ENCODE data around the gene CXCL12.

Gene CXCL12

GRCh38 chr10:44355630-44356029, 29.3 kb downstream of the CXCL12 start:
- no peaks in the 10 kb centered on the region for H3K4me1 ChIP-seq (ENCODE audit: control insufficient read depth, insufficient read depth, low read length)
- no peak overlapping the region for H3K9ac ChIP-seq (ENCODE audit: low read depth, low read length)
- H3K4me3 ChIP-seq (ENCODE audit: low read length): no peak overlapping the region
- H3K4me2 ChIP-seq (ENCODE audit: low read length): no peak overlapping the region
- no peaks in the 10 kb centered on the region for H3K36me3 ChIP-seq (ENCODE audit: insufficient read depth, low read length)
- H3K27me3 ChIP-seq (ENCODE audit: control insufficient read depth, insufficient read depth, low read length): peaks cover 37% of the 10 kb centered on the region
- no peaks in the 10 kb centered on the region for H3K9me3 ChIP-seq (replicated peaks; ENCODE audit: low read length)

GRCh38 chr10:44354771-44355170, 30.1 kb downstream of the CXCL12 start:
- no peaks in the 10 kb centered on the region for H3K36me3 ChIP-seq (ENCODE audit: insufficient read depth, low read length)
- peaks cover 31% of the 10 kb centered on the region for H3K27me3 ChIP-seq (ENCODE audit: control insufficient read depth, insufficient read depth, low read length)
- no peaks in the 10 kb centered on the region for H3K4me1 ChIP-seq (ENCODE audit: control insufficient read depth, insufficient read depth, low read length)
- no peaks in the 10 kb centered on the region for H3K9me3 ChIP-seq (replicated peaks; ENCODE audit: low read length)
- no peak overlapping the region for H3K9ac ChIP-seq (ENCODE audit: low read depth, low read length)
- H3K4me3 ChIP-seq (ENCODE audit: low read length): no peak overlapping the region
- no peak overlapping the region for H3K4me2 ChIP-seq (ENCODE audit: low read length)

- no peaks in the 10 kb centered on the region for H3K36me3 ChIP-seq (ENCODE audit: insufficient read depth, low read length)
- no peaks in the 10 kb centered on the region for H3K4me1 ChIP-seq (ENCODE audit: control insufficient read depth, insufficient read depth, low read length)
- peaks cover 28% of the 10 kb centered on the region for H3K27me3 ChIP-seq (ENCODE audit: control insufficient read depth, insufficient read depth, low read length)
- no peak overlapping the region for H3K4me3 ChIP-seq (ENCODE audit: low read length)
- H3K9me3 ChIP-seq (replicated peaks; ENCODE audit: low read length): no peaks in the 10 kb centered on the region
- H3K9ac ChIP-seq (ENCODE audit: low read depth, low read length): no peak overlapping the region
- no peak overlapping the region for H3K4me2 ChIP-seq (ENCODE audit: low read length)
Measured at GRCh38 chr10:44353721-44354120, 31.2 kb downstream of the CXCL12 start.

GRCh38 chr10:44353128-44353390, 31.8 kb downstream of the CXCL12 start:
- no peaks in the 10 kb centered on the region for H3K9me3 ChIP-seq (replicated peaks; ENCODE audit: low read length)
- no peak overlapping the region for H3K9ac ChIP-seq (ENCODE audit: low read depth, low read length)
- H3K4me1 ChIP-seq (ENCODE audit: control insufficient read depth, insufficient read depth, low read length): no peaks in the 10 kb centered on the region
- no peaks in the 10 kb centered on the region for H3K36me3 ChIP-seq (ENCODE audit: insufficient read depth, low read length)
- H3K4me3 ChIP-seq (ENCODE audit: low read length): no peak overlapping the region
- H3K27me3 ChIP-seq (ENCODE audit: control insufficient read depth, insufficient read depth, low read length): peaks cover 24% of the 10 kb centered on the region
- no peak overlapping the region for H3K4me2 ChIP-seq (ENCODE audit: low read length)

- Histone ChIP-seq H3K9me3 (replicated peaks; ENCODE audit: low read length) (no peaks in the 10 kb centered on the region), H3K27me3 (ENCODE audit: control insufficient read depth, insufficient read depth, low read length) (peaks cover 24% of the 10 kb centered on the region), H3K4me3 (ENCODE audit: low read length) (no peak overlapping the region), H3K4me2 (ENCODE audit: low read length) (no peak overlapping the region), H3K4me1 (ENCODE audit: control insufficient read depth, insufficient read depth, low read length) (no peaks in the 10 kb centered on the region), H3K9ac (ENCODE audit: low read depth, low read length) (no peak overlapping the region), H3K36me3 (ENCODE audit: insufficient read depth, low read length) (no peaks in the 10 kb centered on the region)
Measured at GRCh38 chr10:44352316-44353127, 32.4 kb downstream of the CXCL12 start.

- Histone ChIP-seq H3K4me3 (ENCODE audit: low read length) (no peak overlapping the region), H3K36me3 (ENCODE audit: insufficient read depth, low read length) (no peaks in the 10 kb centered on the region)
Measured at GRCh38 chr10:44348496-44348895, 36.4 kb downstream of the CXCL12 start.

GRCh38 chr10:44347609-44348400, 37.1 kb downstream of the CXCL12 start:
- H3K9me3 ChIP-seq (replicated peaks; ENCODE audit: low read length): no peaks in the 10 kb centered on the region
- H3K4me1 ChIP-seq (ENCODE audit: control insufficient read depth, insufficient read depth, low read length): no peaks in the 10 kb centered on the region
- H3K4me3 ChIP-seq (ENCODE audit: low read length): no peak overlapping the region
- H3K4me2 ChIP-seq (ENCODE audit: low read length): no peak overlapping the region
- peaks cover 17% of the 10 kb centered on the region for H3K27me3 ChIP-seq (ENCODE audit: control insufficient read depth, insufficient read depth, low read length)
- H3K9ac ChIP-seq (ENCODE audit: low read depth, low read length): no peak overlapping the region
- H3K36me3 ChIP-seq (ENCODE audit: insufficient read depth, low read length): no peaks in the 10 kb centered on the region

More at GRCh38 chr10:44348496-44348895, 36.4 kb downstream of the CXCL12 start:
- H3K27me3 ChIP-seq (ENCODE audit: control insufficient read depth, insufficient read depth, low read length): peaks cover 12% of the 10 kb centered on the region
- no peaks in the 10 kb centered on the region for H3K9me3 ChIP-seq (replicated peaks; ENCODE audit: low read length)
- no peak overlapping the region for H3K4me2 ChIP-seq (ENCODE audit: low read length)
- no peaks in the 10 kb centered on the region for H3K4me1 ChIP-seq (ENCODE audit: control insufficient read depth, insufficient read depth, low read length)
- no peak overlapping the region for H3K9ac ChIP-seq (ENCODE audit: low read depth, low read length)

- H3K9me3 ChIP-seq (replicated peaks; ENCODE audit: low read length): no peaks in the 10 kb centered on the region
- H3K4me3 ChIP-seq (ENCODE audit: low read length): no peak overlapping the region
- H3K9ac ChIP-seq (ENCODE audit: low read depth, low read length): no peak overlapping the region
- H3K4me2 ChIP-seq (ENCODE audit: low read length): no peak overlapping the region
- H3K27me3 ChIP-seq (ENCODE audit: control insufficient read depth, insufficient read depth, low read length): peaks cover 26% of the 10 kb centered on the region
- no peaks in the 10 kb centered on the region for H3K4me1 ChIP-seq (ENCODE audit: control insufficient read depth, insufficient read depth, low read length)
- H3K36me3 ChIP-seq (ENCODE audit: insufficient read depth, low read length): no peaks in the 10 kb centered on the region
Measured at GRCh38 chr10:44344727-44345126, 40.2 kb downstream of the CXCL12 start.

- no peak overlapping the region for H3K4me3 ChIP-seq (ENCODE audit: low read length)
- no peaks in the 10 kb centered on the region for H3K36me3 ChIP-seq (ENCODE audit: insufficient read depth, low read length)
- no peaks in the 10 kb centered on the region for H3K9me3 ChIP-seq (replicated peaks; ENCODE audit: low read length)
- peaks cover 26% of the 10 kb centered on the region for H3K27me3 ChIP-seq (ENCODE audit: control insufficient read depth, insufficient read depth, low read length)
- H3K9ac ChIP-seq (ENCODE audit: low read depth, low read length): no peak overlapping the region
- H3K4me1 ChIP-seq (ENCODE audit: control insufficient read depth, insufficient read depth, low read length): no peaks in the 10 kb centered on the region
- H3K4me2 ChIP-seq (ENCODE audit: low read length): no peak overlapping the region
Measured at GRCh38 chr10:44343843-44344242, 41.1 kb downstream of the CXCL12 start.

- Histone ChIP-seq H3K9ac (ENCODE audit: low read depth, low read length) (no peak overlapping the region), H3K9me3 (replicated peaks; ENCODE audit: low read length) (no peaks in the 10 kb centered on the region), H3K36me3 (ENCODE audit: insufficient read depth, low read length) (no peaks in the 10 kb centered on the region), H3K4me3 (ENCODE audit: low read length) (no peak overlapping the region), H3K4me2 (ENCODE audit: low read length) (no peak overlapping the region), H3K27me3 (ENCODE audit: control insufficient read depth, insufficient read depth, low read length) (peaks cover 26% of the 10 kb centered on the region), H3K4me1 (ENCODE audit: control insufficient read depth, insufficient read depth, low read length) (no peaks in the 10 kb centered on the region)
Measured at GRCh38 chr10:44341886-44342285, 43.0 kb downstream of the CXCL12 start.

- Histone ChIP-seq H3K4me1 (ENCODE audit: control insufficient read depth, insufficient read depth, low read length) (no peaks in the 10 kb centered on the region), H3K4me2 (ENCODE audit: low read length) (no peak overlapping the region), H3K9me3 (replicated peaks; ENCODE audit: low read length) (no peaks in the 10 kb centered on the region), H3K4me3 (ENCODE audit: low read length) (no peak overlapping the region), H3K27me3 (ENCODE audit: control insufficient read depth, insufficient read depth, low read length) (peaks cover 26% of the 10 kb centered on the region), H3K36me3 (ENCODE audit: insufficient read depth, low read length) (no peaks in the 10 kb centered on the region), H3K9ac (ENCODE audit: low read depth, low read length) (no peak overlapping the region)
Measured at GRCh38 chr10:44340557-44340956, 44.3 kb downstream of the CXCL12 start.

GRCh38 chr10:44339218-44339617, 45.7 kb downstream of the CXCL12 start:
- Histone ChIP-seq H3K4me1 (ENCODE audit: control insufficient read depth, insufficient read depth, low read length) (peaks cover 11% of the 10 kb centered on the region), H3K9me3 (replicated peaks; ENCODE audit: low read length) (no peaks in the 10 kb centered on the region), H3K36me3 (ENCODE audit: insufficient read depth, low read length) (no peaks in the 10 kb centered on the region), H3K4me2 (ENCODE audit: low read length) (no peak overlapping the region), H3K9ac (ENCODE audit: low read depth, low read length) (no peak overlapping the region), H3K4me3 (ENCODE audit: low read length) (no peak overlapping the region), H3K27me3 (ENCODE audit: control insufficient read depth, insufficient read depth, low read length) (peaks cover 21% of the 10 kb centered on the region)

All from skeletal muscle satellite cell (primary cell).